ENCODE results near the gene SRP72. TPM values are rescaled to one million over a fixed set of nuclear protein-coding genes. Genes with fewer than 3 reads are reported as not detected.
A peak's percentile ranks its signal among the peaks of the same experiment; 100 is the strongest.
"Not testable (repeated sequence)": the region's sequence is repeated elsewhere in the genome, so short reads cannot be mapped to it uniquely, and the experiment has no call there.

Gene SRP72
- total RNA-seq, 4 donors from 2014 or later = 40.9 to 59.9 (median 46.4) TPM

DNA sequence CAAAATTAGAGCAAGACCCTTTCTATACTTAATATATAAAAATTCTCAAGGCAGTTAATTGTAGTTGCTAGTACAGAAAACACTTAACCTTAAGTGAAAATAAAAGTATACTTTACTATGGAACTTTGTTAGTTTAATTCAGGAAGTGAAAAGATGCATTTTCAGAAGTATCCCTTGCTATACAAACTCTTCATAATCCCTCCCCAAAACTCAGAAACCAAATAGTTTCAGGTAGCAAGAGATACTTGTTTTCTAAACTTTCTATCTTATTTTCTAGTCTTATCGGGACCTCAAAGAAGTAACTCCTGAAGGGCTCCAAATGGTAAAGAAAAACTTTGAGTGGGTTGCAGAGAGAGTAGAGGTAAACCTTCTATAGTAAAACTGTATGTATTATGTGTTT lies 17.1 kb upstream of the SRP72 start:
- intact Hi-C loops (cut with DNase I; ENCODE audit: low total_unique reads) = no loop called here
- no peak for DNase-seq (ENCODE audit: low spot score in 2 of 2)
- H3K4me3 ChIP-seq (ENCODE audit: low read depth, poor library complexity, severe bottlenecking) = no peak overlapping the region
- WGBS, 2 donors = 96 to 98% methylated on average over 1 of the region's 1 CpG
- TF ChIP-seq POLR2A (IDR thresholded peaks at IDR 0.05) = no peak
- TF ChIP-seq, protein P1, sequence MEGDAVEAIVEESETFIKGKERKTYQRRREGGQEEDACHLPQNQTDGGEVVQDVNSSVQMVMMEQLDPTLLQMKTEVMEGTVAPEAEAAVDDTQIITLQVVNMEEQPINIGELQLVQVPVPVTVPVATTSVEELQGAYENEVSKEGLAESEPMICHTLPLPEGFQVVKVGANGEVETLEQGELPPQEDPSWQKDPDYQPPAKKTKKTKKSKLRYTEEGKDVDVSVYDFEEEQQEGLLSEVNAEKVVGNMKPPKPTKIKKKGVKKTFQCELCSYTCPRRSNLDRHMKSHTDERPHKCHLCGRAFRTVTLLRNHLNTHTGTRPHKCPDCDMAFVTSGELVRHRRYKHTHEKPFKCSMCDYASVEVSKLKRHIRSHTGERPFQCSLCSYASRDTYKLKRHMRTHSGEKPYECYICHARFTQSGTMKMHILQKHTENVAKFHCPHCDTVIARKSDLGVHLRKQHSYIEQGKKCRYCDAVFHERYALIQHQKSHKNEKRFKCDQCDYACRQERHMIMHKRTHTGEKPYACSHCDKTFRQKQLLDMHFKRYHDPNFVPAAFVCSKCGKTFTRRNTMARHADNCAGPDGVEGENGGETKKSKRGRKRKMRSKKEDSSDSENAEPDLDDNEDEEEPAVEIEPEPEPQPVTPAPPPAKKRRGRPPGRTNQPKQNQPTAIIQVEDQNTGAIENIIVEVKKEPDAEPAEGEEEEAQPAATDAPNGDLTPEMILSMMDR (IDR thresholded peaks at IDR 0.05) = no peak

GRCh38 chr4:56460085-56460484 lies 7.3 kb upstream of the SRP72 start:
- TF ChIP-seq, protein P1 (IDR thresholded peaks at IDR 0.05) = no peak
- no peak for TF ChIP-seq POLR2A (IDR thresholded peaks at IDR 0.05)
- WGBS, 2 donors = 72 to 76% methylated on average over 3 of the region's 3 CpGs
- intact Hi-C loops (cut with DNase I; ENCODE audit: low total_unique reads) = no loop called here
- DNase-seq (ENCODE audit: low spot score in 2 of 2) = no peak
- H3K4me3 ChIP-seq (ENCODE audit: low read depth, poor library complexity, severe bottlenecking) = no peak overlapping the region

GRCh38 chr4:56462157-56462556 lies 5.3 kb upstream of the SRP72 start:
- intact Hi-C loops (cut with DNase I; ENCODE audit: low total_unique reads) = no loop called here
- no peak overlapping the region for H3K4me3 ChIP-seq (ENCODE audit: low read depth, poor library complexity, severe bottlenecking)
- no peak for DNase-seq (ENCODE audit: low spot score in 2 of 2)
- TF ChIP-seq, protein P1 (IDR thresholded peaks at IDR 0.05) = no peak
- TF ChIP-seq POLR2A (IDR thresholded peaks at IDR 0.05) = no peak

GRCh38 chr4:56463711-56464110 lies 3.7 kb upstream of the SRP72 start:
- no peak overlapping the region for H3K4me3 ChIP-seq (ENCODE audit: low read depth, poor library complexity, severe bottlenecking)
- intact Hi-C loops (cut with DNase I; ENCODE audit: low total_unique reads) = no loop called here
- TF ChIP-seq POLR2A (IDR thresholded peaks at IDR 0.05) = no peak
- TF ChIP-seq, protein P1 (IDR thresholded peaks at IDR 0.05) = no peak
- WGBS, 2 donors = 91 to 93% methylated on average over 5 of the region's 5 CpGs
- no peak for DNase-seq (ENCODE audit: low spot score in 2 of 2)

- TF ChIP-seq, protein P1 (IDR thresholded peaks at IDR 0.05) = no peak
- no peak for TF ChIP-seq POLR2A (IDR thresholded peaks at IDR 0.05)
- DNase-seq (ENCODE audit: low spot score in 2 of 2) = no peak
- no peak overlapping the region for H3K4me3 ChIP-seq (ENCODE audit: low read depth, poor library complexity, severe bottlenecking)
- WGBS, 2 donors = 72 to 78% methylated on average over 3 of the region's 3 CpGs
- intact Hi-C loops (cut with DNase I; ENCODE audit: low total_unique reads) = no loop called here
Observed at GRCh38 chr4:56464581-56464980, 2.8 kb upstream of the SRP72 start.

DNA sequence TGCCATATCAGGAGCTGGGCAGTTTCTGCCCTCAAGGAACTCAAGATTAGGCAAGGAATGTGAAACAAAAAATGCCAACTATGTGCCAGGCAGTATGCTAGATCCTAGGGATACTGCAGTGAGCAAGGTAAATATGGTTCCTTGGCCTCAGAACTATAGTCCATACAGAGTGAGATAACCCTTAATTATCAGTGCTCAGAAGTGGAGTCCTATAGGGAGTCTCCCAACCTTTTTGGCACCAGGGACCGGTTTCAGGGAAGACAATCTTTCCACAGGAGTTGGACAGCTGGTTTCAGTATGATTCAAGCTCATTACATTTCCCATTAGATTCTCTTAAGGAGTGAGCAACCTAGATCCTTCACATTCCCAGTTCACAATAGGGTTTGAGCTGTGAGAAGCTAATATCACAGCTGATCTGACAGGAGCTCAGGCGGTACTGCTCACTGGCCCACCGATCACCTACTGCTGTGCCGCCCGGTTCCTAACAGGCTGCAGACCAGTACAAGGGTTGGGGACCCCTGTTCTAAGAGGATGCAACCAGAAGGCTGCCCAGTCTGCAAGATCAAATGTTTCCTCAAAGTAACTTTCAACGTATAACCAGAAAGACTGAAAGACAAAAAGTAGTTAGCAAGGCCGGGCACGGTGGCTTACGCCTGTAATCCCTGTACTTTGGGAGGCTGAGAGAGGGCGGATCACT lies 1.7 kb upstream of the SRP72 start:
- DNase-seq (ENCODE audit: low spot score in 2 of 2) = no peak
- intact Hi-C loops (cut with DNase I; ENCODE audit: low total_unique reads) = no loop called here

DNA sequence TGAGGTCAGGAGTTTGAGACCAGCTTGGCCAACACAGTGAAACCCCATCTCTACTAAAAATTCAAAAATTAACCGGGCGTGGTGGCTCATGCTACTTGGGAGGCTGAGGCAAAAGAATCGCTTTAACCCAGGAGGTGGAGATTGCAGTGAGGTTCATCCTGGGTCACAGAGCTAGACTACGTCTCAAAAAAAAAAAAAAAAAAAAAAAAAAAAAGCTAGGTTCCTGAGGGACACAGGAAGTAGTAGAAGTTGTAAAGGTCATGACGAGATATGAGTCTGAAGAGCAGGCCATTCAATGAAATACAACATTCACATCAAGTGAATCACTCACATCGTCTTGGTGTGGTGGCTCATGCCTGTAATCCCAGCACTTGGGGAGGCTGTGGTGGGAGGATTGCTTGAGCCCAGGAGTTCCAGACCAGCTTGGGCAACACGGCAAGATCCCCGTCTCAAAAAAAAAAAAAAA lies 1.1 kb upstream of the SRP72 start:
- intact Hi-C loops (cut with DNase I; ENCODE audit: low total_unique reads); DNase-seq (ENCODE audit: low spot score in 2 of 2): not testable (repeated sequence)
- H3K4me3 ChIP-seq (ENCODE audit: low read depth, poor library complexity, severe bottlenecking) = peak overlapping the region; percentile 85
- 15 to 22% methylated on average over 8 of the region's 8 CpGs for WGBS, 2 donors

More for the DNA sequence above, 1.7 kb upstream of the SRP72 start:
- no peak overlapping the region for H3K4me3 ChIP-seq (ENCODE audit: low read depth, poor library complexity, severe bottlenecking)
- TF ChIP-seq, protein P1 (IDR thresholded peaks at IDR 0.05) = no peak
- TF ChIP-seq POLR2A (IDR thresholded peaks at IDR 0.05) = no peak
- 65 to 78% methylated on average over 10 of the region's 10 CpGs for WGBS, 2 donors

Data from lower leg skin (tissue), 4 donors.